ENCODE results near the gene C10orf105. TPM values are rescaled to one million over a fixed set of nuclear protein-coding genes. Genes with fewer than 3 reads are reported as not detected.

Gene C10orf105
- total RNA-seq, 1 experiment from 2014 or later, result 0.17 TPM

- Histone ChIP-seq H3K27me3 (ENCODE audit: control insufficient read depth, insufficient read depth, low read length) (no peaks in the 10 kb centered on the region), H3K4me3 (ENCODE audit: insufficient read depth, low read depth, low read length) (no peak overlapping the region), H3K36me3 (replicated peaks; ENCODE audit: control insufficient read depth, insufficient read depth, low read length) (no peaks in the 10 kb centered on the region)
- peak; percentile 73 for DNase-seq
Observed at GRCh38 chr10:71735709-71736569, 16.4 kb upstream of the C10orf105 start.

DNA sequence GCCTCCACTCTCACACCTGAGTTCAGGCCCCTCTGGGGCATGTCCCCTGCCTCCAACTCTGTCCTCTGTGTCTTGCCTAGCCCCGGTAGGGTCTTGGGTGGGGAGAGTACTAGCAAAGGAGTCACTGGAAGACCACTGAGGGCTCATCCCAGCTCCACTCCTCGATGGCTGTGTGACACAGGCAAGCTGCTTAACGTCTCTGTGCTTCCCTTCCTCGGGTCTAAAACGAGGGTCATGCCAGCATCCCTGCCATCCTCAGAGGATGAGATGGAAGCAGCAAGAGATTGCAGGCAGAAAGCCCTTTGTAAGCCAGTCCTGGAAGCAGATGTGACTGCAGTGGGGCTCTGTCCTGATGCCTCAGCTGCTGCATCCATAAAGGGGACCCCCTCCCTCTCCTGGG lies 15.2 kb upstream of the C10orf105 start:
- no peak for DNase-seq
- no peaks in the 10 kb centered on the region for H3K27me3 ChIP-seq (ENCODE audit: control insufficient read depth, insufficient read depth, low read length)
- no peaks in the 10 kb centered on the region for H3K36me3 ChIP-seq (replicated peaks; ENCODE audit: control insufficient read depth, insufficient read depth, low read length)
- no peak overlapping the region for H3K4me3 ChIP-seq (ENCODE audit: insufficient read depth, low read depth, low read length)

DNA sequence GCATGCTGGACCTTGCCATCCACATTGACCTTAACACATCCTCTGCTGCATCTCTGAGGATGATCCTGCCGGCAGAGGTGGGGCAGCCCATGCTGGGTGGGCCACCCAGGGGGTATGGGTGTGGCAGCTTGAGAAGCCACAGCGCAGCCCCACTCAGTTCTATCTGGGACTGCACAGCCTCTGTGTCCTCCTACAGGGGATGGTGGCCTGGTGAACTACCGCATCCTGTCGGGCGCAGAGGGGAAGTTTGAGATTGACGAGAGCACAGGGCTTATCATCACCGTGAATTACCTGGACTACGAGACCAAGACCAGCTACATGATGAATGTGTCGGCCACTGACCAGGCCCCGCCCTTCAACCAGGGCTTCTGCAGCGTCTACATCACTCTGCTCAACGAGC lies 12.2 kb upstream of the C10orf105 start:
- Histone ChIP-seq H3K36me3 (replicated peaks; ENCODE audit: control insufficient read depth, insufficient read depth, low read length) (no peaks in the 10 kb centered on the region), H3K27me3 (ENCODE audit: control insufficient read depth, insufficient read depth, low read length) (no peaks in the 10 kb centered on the region), H3K4me3 (ENCODE audit: insufficient read depth, low read depth, low read length) (no peak overlapping the region)
- DNase-seq, result no peak

DNA sequence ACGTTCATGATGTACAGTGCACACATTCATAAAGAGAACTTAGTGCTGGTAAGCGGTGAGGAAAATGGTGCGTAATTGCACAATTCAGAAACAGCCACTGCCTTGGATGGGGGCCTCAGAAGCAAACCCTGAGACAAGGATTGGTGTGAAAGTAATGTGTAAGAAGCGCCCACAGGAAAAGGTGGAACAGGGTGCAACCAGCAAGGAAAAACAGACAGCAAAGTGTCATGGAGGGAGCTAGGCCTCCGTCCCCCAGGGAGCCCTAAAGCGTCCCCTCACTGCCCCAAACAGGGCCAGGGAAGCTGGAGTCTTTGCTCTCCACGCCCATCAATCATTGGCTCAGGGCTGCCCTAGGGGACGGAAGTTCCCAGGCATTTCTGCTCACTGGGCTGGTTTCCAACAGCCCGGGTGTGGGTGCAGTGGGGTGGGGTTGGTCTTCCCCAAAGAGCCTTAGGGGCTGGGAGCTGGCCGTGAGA lies 9.6 kb upstream of the C10orf105 start:
- Histone ChIP-seq H3K4me3 (ENCODE audit: insufficient read depth, low read depth, low read length) (no peak overlapping the region), H3K27me3 (ENCODE audit: control insufficient read depth, insufficient read depth, low read length) (no peaks in the 10 kb centered on the region), H3K36me3 (replicated peaks; ENCODE audit: control insufficient read depth, insufficient read depth, low read length) (no peaks in the 10 kb centered on the region)
- DNase-seq, result no peak

DNA sequence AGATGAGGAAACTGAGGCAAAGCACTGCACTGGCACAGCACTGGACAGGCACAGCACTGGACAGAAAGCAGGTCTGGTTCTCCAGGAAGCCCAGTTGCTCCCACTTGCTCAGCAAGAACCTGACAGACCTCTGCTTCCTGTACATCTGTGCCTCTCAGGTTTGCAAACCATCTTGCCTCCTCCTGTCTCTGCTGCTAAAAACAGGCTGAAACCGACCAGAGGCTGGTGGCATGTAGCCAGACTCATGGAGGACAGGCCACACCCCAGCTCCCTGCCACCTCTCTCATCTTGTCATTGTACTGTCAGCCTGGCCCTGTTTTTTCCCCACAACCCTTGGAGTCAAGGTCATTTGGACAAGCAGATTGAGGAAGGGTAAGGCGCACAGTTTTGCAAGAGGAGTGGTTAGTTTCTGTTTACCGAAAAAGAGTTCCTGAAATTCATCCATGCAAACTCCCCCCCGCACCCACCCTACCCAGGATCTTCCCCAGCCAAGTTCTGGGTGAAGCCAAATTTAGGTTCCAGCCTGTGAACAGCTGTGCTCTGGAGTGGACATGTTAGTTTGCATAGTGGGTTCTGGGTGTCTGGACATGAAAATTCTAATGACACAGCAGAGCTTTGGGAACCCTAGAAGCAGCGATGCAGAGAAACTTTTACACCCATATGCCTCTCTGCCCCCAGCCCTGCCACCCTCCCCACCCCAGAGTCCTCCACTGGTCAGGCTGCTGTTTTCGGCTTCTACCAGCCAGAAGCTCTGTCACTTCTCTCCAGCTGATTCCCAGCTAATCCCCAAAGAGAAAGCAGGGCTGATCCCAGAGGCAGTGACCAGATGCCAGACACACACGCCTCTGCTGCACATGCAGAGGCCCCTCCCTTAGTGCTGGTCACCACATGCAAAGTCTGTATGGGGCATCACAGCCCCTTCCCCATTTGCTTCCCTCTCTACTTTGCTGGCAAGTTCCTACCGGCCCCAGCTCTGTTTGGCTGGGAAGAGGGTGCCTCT lies 8.5 kb upstream of the C10orf105 start:
- Histone ChIP-seq H3K36me3 (replicated peaks; ENCODE audit: control insufficient read depth, insufficient read depth, low read length) (no peaks in the 10 kb centered on the region), H3K27me3 (ENCODE audit: control insufficient read depth, insufficient read depth, low read length) (no peaks in the 10 kb centered on the region), H3K4me3 (ENCODE audit: insufficient read depth, low read depth, low read length) (no peak overlapping the region)
- no peak for DNase-seq

GRCh38 chr10:71727105-71727737 lies 7.6 kb upstream of the C10orf105 start:
- Histone ChIP-seq H3K27me3 (ENCODE audit: control insufficient read depth, insufficient read depth, low read length) (no peaks in the 10 kb centered on the region), H3K36me3 (replicated peaks; ENCODE audit: control insufficient read depth, insufficient read depth, low read length) (no peaks in the 10 kb centered on the region), H3K4me3 (ENCODE audit: insufficient read depth, low read depth, low read length) (no peak overlapping the region)
- DNase-seq, result no peak

GRCh38 chr10:71726580-71727104 lies 7.1 kb upstream of the C10orf105 start:
- no peak for DNase-seq
- H3K27me3 ChIP-seq (ENCODE audit: control insufficient read depth, insufficient read depth, low read length), result no peaks in the 10 kb centered on the region
- no peaks in the 10 kb centered on the region for H3K36me3 ChIP-seq (replicated peaks; ENCODE audit: control insufficient read depth, insufficient read depth, low read length)
- no peak overlapping the region for H3K4me3 ChIP-seq (ENCODE audit: insufficient read depth, low read depth, low read length)

DNA sequence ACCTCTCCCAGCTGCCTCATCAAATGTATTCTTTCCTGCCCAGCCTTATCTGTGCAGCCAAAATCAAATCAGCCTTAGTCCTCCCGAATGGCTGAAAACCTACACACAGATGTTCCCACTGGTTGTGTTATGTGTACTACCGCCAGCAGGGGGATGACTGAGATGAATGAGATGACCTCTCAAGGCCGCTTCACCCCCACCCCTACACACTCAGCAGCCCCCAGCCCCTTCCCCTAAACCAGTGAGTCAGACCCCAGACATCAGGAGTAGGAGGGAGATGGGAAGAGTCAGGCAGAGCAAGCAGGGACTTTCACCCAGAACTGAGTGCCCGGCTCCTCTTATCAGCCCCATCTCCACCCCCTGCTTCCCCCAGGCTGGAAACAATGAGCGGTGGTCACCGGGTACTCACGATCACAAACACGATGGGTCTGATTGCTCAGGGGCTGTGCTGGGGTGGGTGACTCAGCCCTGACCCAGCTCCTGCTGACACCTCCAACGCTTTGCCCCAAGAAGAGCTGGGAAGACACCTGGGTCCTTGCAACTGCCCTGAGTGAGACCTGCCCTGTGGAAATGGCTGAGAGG lies 6.5 kb upstream of the C10orf105 start:
- no peaks in the 10 kb centered on the region for H3K36me3 ChIP-seq (replicated peaks; ENCODE audit: control insufficient read depth, insufficient read depth, low read length)
- peak; percentile 89 for DNase-seq
- no peak overlapping the region for H3K4me3 ChIP-seq (ENCODE audit: insufficient read depth, low read depth, low read length)
- H3K27me3 ChIP-seq (ENCODE audit: control insufficient read depth, insufficient read depth, low read length), result no peaks in the 10 kb centered on the region

DNA sequence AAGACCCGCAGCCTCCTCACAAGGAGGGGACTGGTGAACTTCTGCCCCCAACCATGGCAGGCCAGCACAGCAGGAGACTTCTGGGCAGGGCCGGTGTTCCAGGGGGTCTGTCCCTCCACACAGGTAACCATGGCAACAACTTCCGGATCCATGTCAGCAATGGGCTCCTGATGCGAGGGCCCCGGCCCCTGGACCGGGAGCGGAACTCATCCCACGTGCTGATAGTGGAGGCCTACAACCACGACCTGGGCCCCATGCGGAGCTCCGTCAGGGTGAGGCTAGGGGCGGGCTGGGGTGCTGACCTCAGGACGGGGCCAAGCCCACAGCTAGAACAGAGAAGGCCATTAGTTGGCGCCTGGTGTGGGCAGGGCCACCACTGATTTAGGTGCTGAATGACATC lies 5.7 kb upstream of the C10orf105 start:
- Histone ChIP-seq H3K27me3 (ENCODE audit: control insufficient read depth, insufficient read depth, low read length) (no peaks in the 10 kb centered on the region), H3K36me3 (replicated peaks; ENCODE audit: control insufficient read depth, insufficient read depth, low read length) (no peaks in the 10 kb centered on the region), H3K4me3 (ENCODE audit: insufficient read depth, low read depth, low read length) (no peak overlapping the region)
- DNase-seq, result no peak

DNA sequence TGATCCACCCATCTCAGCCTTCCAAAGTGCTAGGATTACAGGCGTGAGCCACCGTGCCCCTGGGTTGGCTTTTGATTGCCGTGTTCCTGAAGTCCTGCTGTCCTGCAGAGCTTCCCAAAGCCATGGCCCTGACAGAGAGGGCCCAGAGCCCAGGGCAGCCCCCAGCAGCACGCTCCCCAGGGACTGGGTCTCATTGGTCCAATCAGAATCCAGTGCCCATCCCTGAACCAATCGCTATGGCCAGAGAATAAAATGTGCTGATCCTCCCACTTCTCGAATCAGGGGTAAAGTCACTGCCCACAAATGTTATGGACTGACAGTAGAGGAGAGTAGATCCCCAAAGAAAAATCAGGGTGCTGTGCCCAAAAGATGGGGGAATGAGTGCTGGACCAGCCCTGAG lies 5.0 kb upstream of the C10orf105 start:
- DNase-seq, result no peak
- no peak overlapping the region for H3K4me3 ChIP-seq (ENCODE audit: insufficient read depth, low read depth, low read length)
- H3K36me3 ChIP-seq (replicated peaks; ENCODE audit: control insufficient read depth, insufficient read depth, low read length), result no peaks in the 10 kb centered on the region
- no peaks in the 10 kb centered on the region for H3K27me3 ChIP-seq (ENCODE audit: control insufficient read depth, insufficient read depth, low read length)

DNA sequence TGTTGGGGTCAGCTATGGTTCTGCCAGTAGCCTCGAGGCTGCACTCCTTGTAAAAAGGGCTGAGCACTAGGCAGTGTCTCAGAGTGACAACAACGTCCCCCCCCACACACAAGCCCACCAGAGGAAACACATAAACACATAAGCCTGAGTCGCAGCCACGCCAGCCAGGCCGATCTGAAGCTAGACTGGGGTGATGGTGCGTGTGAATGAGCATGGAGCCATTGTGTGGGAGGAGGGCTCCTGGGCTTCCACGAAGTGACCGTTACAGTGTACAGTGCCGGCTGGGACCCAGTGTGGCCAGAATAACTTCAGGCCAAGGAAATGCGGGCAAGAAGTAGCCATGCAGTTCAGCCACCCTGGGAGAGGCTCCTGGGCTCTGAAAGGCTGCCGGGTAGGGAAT lies 3.7 kb upstream of the C10orf105 start:
- no peak for DNase-seq
- Histone ChIP-seq H3K4me3 (ENCODE audit: insufficient read depth, low read depth, low read length) (no peak overlapping the region), H3K36me3 (replicated peaks; ENCODE audit: control insufficient read depth, insufficient read depth, low read length) (no peaks in the 10 kb centered on the region), H3K27me3 (ENCODE audit: control insufficient read depth, insufficient read depth, low read length) (no peaks in the 10 kb centered on the region)

- Histone ChIP-seq H3K27me3 (ENCODE audit: control insufficient read depth, insufficient read depth, low read length) (no peaks in the 10 kb centered on the region), H3K4me3 (ENCODE audit: insufficient read depth, low read depth, low read length) (no peak overlapping the region), H3K36me3 (replicated peaks; ENCODE audit: control insufficient read depth, insufficient read depth, low read length) (no peaks in the 10 kb centered on the region)
- no peak for DNase-seq
Observed at GRCh38 chr10:71722849-71723248, 3.3 kb upstream of the C10orf105 start.

- Histone ChIP-seq H3K27me3 (ENCODE audit: control insufficient read depth, insufficient read depth, low read length) (no peaks in the 10 kb centered on the region), H3K4me3 (ENCODE audit: insufficient read depth, low read depth, low read length) (no peak overlapping the region), H3K36me3 (replicated peaks; ENCODE audit: control insufficient read depth, insufficient read depth, low read length) (no peaks in the 10 kb centered on the region)
- no peak for DNase-seq
Observed at GRCh38 chr10:71721313-71721712, 1.7 kb upstream of the C10orf105 start.

DNA sequence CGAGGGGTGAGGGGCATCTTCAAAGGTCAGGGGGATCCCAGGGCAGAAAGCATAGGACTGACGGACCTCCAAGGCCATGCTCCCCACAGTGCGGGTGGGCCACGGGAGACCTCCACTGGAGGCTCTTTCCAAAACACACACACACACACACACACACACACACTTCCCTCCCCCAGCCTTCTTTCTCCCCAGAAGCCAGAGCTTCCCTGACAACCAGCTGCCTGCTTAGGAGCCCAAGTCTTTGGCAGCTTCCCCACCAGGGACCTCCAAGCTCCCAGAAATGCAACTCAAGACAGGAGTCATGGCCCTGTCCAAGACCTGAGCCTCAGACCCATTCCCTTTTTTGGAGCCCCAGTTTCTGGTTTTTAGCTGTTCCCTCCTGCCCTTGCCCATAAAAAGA lies 710 bp upstream of the C10orf105 start:
- DNase-seq, result no peak
- Histone ChIP-seq H3K36me3 (replicated peaks; ENCODE audit: control insufficient read depth, insufficient read depth, low read length) (no peaks in the 10 kb centered on the region), H3K27me3 (ENCODE audit: control insufficient read depth, insufficient read depth, low read length) (no peaks in the 10 kb centered on the region), H3K4me3 (ENCODE audit: insufficient read depth, low read depth, low read length) (no peak overlapping the region)
